Measurements from ENCODE around the gene TCEA3.

- no peak for TF ChIP-seq CTCF (IDR thresholded peaks at IDR 0.05; ENCODE audit: low read depth, low read length)
- no peak for TF ChIP-seq EZH2phosphoT487 (IDR thresholded peaks at IDR 0.05; ENCODE audit: low read depth)
Observed at GRCh38 chr1:23396380-23396779, 28.2 kb downstream of the TCEA3 start.
